ENCODE measurements around the gene TMEM26. TPM values are rescaled to one million over a fixed set of nuclear protein-coding genes. Genes with fewer than 3 reads are reported as not detected.

TMEM26 gene
- total and polyA plus RNA-seq, 8 donors: 0.03 to 7.0 (median 0.15) TPM; not detected in 3

DNA sequence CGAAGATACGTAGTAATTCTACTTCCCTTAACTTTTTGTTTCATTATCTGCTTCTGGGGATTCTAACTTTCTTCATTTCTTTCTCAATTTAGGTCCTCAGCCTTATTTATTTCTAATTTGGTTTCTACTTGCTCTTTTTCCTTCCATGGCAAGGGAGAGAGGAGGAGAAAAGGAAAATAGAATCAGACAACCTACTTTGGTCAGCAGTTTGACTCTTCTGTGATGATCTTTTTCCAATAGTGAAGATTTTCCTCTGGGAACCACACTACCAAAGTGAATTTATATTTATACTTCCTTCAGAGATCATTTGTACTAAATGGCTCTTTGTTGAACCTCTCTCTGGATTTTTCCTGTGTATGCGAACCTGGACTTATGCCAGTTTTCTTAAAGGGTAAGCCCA lies 90.2 kb downstream of the TMEM26 start:
- H3K4me3 ChIP-seq: no peak overlapping the region
- intact Hi-C loops (cut with DNase I; ENCODE audit: low total_unique reads): no loop called here
- no peak for TF ChIP-seq POLR2A (IDR thresholded peaks at IDR 0.05)
- no peak for TF ChIP-seq EP300 (IDR thresholded peaks at IDR 0.05)
- TF ChIP-seq, protein P1, sequence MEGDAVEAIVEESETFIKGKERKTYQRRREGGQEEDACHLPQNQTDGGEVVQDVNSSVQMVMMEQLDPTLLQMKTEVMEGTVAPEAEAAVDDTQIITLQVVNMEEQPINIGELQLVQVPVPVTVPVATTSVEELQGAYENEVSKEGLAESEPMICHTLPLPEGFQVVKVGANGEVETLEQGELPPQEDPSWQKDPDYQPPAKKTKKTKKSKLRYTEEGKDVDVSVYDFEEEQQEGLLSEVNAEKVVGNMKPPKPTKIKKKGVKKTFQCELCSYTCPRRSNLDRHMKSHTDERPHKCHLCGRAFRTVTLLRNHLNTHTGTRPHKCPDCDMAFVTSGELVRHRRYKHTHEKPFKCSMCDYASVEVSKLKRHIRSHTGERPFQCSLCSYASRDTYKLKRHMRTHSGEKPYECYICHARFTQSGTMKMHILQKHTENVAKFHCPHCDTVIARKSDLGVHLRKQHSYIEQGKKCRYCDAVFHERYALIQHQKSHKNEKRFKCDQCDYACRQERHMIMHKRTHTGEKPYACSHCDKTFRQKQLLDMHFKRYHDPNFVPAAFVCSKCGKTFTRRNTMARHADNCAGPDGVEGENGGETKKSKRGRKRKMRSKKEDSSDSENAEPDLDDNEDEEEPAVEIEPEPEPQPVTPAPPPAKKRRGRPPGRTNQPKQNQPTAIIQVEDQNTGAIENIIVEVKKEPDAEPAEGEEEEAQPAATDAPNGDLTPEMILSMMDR (IDR thresholded peaks at IDR 0.05): no peak
- no peak for TF ChIP-seq POLR2AphosphoS5 (IDR thresholded peaks at IDR 0.05)
- no peaks in the 10 kb centered on the region for H3K27me3 ChIP-seq
- 57 to 65% (median 62%) methylated on average over 3 of the region's 3 CpGs for WGBS, 5 donors
- H3K27ac ChIP-seq: no peak overlapping the region
- H3K4me1 ChIP-seq: no peaks in the 10 kb centered on the region
- H3K9me3 ChIP-seq: no peaks in the 10 kb centered on the region
- DNase-seq: no peak
- no peaks in the 10 kb centered on the region for H3K36me3 ChIP-seq

DNA sequence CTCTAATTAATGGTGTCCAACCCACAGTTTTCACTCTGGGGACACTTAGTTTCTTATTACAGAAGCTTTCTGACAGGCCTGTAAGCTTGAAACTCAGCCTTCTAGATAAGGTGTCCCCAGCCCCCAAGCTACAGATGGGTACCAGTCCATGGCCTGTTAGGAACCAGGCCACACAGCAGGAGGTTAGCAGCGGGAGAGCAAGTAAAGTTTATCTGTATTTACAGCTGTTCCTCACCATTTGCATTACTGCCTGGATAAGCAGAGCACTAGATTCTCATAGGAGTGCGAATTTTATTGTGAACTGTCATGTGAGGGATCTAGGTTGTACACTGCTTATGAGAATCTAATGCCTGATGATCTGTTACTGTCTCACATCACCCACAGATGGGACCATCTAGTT lies 93.7 kb downstream of the TMEM26 start:
- no peaks in the 10 kb centered on the region for H3K27me3 ChIP-seq
- no peaks in the 10 kb centered on the region for H3K36me3 ChIP-seq
- no peak overlapping the region for H3K4me3 ChIP-seq
- intact Hi-C loops (cut with DNase I; ENCODE audit: low total_unique reads): no loop called here
- no peak overlapping the region for H3K27ac ChIP-seq
- DNase-seq: no peak
- no peaks in the 10 kb centered on the region for H3K4me1 ChIP-seq
- TF ChIP-seq POLR2AphosphoS5 (IDR thresholded peaks at IDR 0.05) (no peak), POLR2A (IDR thresholded peaks at IDR 0.05) (no peak), EP300 (IDR thresholded peaks at IDR 0.05) (no peak)
- TF ChIP-seq, protein P1 (IDR thresholded peaks at IDR 0.05): no peak
- no peaks in the 10 kb centered on the region for H3K9me3 ChIP-seq
- 81 to 96% (median 91%) methylated on average over 2 of the region's 2 CpGs for WGBS, 5 donors

DNA sequence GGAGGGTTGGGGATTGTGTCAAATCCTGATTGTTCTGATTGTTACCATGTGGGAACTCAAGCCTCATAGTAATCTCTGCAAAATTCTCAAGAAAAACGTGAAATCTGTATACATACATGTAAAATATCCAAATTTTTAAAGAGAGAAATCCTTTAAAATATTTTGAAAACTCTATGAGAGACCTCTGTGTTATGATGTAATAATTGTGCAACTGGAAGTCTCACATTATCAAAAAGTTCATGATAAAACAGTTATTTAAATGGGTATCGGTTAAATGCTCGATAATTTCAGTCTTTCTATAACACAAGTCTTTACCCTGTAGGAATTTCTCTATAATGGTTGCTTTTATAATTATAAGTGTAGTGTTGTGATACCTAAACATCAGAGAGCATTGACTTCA lies 95.5 kb downstream of the TMEM26 start:
- 82 to 89% (median 86%) methylated on average over 3 of the region's 3 CpGs for WGBS, 5 donors
- Histone ChIP-seq H3K4me3 (no peak overlapping the region), H3K27ac (no peak overlapping the region), H3K27me3 (no peaks in the 10 kb centered on the region), H3K4me1 (no peaks in the 10 kb centered on the region), H3K9me3 (no peaks in the 10 kb centered on the region), H3K36me3 (no peaks in the 10 kb centered on the region)
- no peak for TF ChIP-seq EP300 (IDR thresholded peaks at IDR 0.05)
- TF ChIP-seq POLR2AphosphoS5 (IDR thresholded peaks at IDR 0.05): no peak
- no peak for TF ChIP-seq POLR2A (IDR thresholded peaks at IDR 0.05)
- TF ChIP-seq, protein P1 (IDR thresholded peaks at IDR 0.05): no peak
- DNase-seq: no peak
- intact Hi-C loops (cut with DNase I; ENCODE audit: low total_unique reads): no loop called here

Other genes starting within 250 kb of the TMEM26 start
- gene CABCOCO1, start 209.5 kb upstream of the TMEM26 start, total RNA-seq: 1 to 10 TPM in 1 of 5 donors, not detected in 4; 2.6 TPM
- gene CABCOCO1, start 209.5 kb upstream of the TMEM26 start, polyA plus RNA-seq: 1 to 10 TPM in 1 of 3 donors, under 1 TPM in 2; 0.30 to 2.1 (median 0.37) TPM

All from stomach (tissue), 9 donors.